Ishikawa (cell line): ENCODE measurements around the gene MYEF2.

ENCODE experiments used
- CEBPB ChIP-seq: IDR thresholded peaks from 2 replicates; pipeline ENCODE4 v1.6.1; 2012
- CREB1 ChIP-seq: IDR thresholded peaks from 2 replicates; pipeline ENCODE4 v1.6.1; 2012; ENCODE audit warnings: low read depth
- EGR1 ChIP-seq: IDR thresholded peaks from 2 replicates; pipeline ENCODE4 v1.6.1; 2012
- EP300 ChIP-seq: IDR thresholded peaks from 2 replicates; pipeline ENCODE4 v1.6.1; 2012; ENCODE audit warnings: borderline replicate concordance
- FOXM1 ChIP-seq: IDR thresholded peaks from 2 replicates; pipeline ENCODE4 v1.6.1; 2012; ENCODE audit warnings: low read depth, borderline replicate concordance
- RAD21 ChIP-seq: IDR thresholded peaks from 2 replicates; pipeline ENCODE4 v1.6.1; 2012; ENCODE audit warnings: low read depth
- TAF1 ChIP-seq: IDR thresholded peaks from 2 replicates; pipeline ENCODE4 v1.6.1; 2012; ENCODE audit warnings: low read depth, mild to moderate bottlenecking
- TCF12 ChIP-seq: IDR thresholded peaks from 2 replicates; pipeline ENCODE4 v1.6.1; 2012; ENCODE audit warnings: low read depth
- YY1 ChIP-seq: IDR thresholded peaks from 2 replicates; pipeline ENCODE4 v1.6.1; 2012; ENCODE audit warnings: low read depth
- ZBTB7A ChIP-seq: IDR thresholded peaks from 2 replicates; pipeline ENCODE4 v1.6.1; 2012; ENCODE audit warnings: low read depth
- TF ChIP-seq, protein P1 (sequence below): IDR thresholded peaks from 2 replicates; pipeline ENCODE4 v1.6.1; 2012
- TF ChIP-seq, protein P2 (sequence below): IDR thresholded peaks from 2 replicates; pipeline ENCODE4 v1.6.1; 2012; ENCODE audit warnings: low read depth, mild to moderate bottlenecking
- TF ChIP-seq, protein P3 (sequence below): IDR thresholded peaks from 2 replicates; pipeline ENCODE4 v1.6.1; 2012

GRCh38 chr15:48084759-48085590 is 93.1 kb downstream of the MYEF2 start:
- TF ChIP-seq, protein P1, sequence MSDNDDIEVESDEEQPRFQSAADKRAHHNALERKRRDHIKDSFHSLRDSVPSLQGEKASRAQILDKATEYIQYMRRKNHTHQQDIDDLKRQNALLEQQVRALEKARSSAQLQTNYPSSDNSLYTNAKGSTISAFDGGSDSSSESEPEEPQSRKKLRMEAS: no peak
- TF ChIP-seq EP300 (no peak), RAD21 (peak; percentile 64), CEBPB (no peak), YY1 (no peak), TAF1 (no peak), CREB1 (no peak), EGR1 (no peak), FOXM1 (no peak), ZBTB7A (no peak), TCF12 (no peak)
- TF ChIP-seq, protein P2, sequence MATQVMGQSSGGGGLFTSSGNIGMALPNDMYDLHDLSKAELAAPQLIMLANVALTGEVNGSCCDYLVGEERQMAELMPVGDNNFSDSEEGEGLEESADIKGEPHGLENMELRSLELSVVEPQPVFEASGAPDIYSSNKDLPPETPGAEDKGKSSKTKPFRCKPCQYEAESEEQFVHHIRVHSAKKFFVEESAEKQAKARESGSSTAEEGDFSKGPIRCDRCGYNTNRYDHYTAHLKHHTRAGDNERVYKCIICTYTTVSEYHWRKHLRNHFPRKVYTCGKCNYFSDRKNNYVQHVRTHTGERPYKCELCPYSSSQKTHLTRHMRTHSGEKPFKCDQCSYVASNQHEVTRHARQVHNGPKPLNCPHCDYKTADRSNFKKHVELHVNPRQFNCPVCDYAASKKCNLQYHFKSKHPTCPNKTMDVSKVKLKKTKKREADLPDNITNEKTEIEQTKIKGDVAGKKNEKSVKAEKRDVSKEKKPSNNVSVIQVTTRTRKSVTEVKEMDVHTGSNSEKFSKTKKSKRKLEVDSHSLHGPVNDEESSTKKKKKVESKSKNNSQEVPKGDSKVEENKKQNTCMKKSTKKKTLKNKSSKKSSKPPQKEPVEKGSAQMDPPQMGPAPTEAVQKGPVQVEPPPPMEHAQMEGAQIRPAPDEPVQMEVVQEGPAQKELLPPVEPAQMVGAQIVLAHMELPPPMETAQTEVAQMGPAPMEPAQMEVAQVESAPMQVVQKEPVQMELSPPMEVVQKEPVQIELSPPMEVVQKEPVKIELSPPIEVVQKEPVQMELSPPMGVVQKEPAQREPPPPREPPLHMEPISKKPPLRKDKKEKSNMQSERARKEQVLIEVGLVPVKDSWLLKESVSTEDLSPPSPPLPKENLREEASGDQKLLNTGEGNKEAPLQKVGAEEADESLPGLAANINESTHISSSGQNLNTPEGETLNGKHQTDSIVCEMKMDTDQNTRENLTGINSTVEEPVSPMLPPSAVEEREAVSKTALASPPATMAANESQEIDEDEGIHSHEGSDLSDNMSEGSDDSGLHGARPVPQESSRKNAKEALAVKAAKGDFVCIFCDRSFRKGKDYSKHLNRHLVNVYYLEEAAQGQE: no peak
- TF ChIP-seq, protein P3, sequence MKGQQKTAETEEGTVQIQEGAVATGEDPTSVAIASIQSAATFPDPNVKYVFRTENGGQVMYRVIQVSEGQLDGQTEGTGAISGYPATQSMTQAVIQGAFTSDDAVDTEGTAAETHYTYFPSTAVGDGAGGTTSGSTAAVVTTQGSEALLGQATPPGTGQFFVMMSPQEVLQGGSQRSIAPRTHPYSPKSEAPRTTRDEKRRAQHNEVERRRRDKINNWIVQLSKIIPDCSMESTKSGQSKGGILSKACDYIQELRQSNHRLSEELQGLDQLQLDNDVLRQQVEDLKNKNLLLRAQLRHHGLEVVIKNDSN: no peak
